ENCODE results near the gene ZNF469. TPM values are rescaled to one million over a fixed set of nuclear protein-coding genes. Genes with fewer than 3 reads are reported as not detected.

Gene ZNF469
- total RNA-seq, 2 experiments from 2014 or later = 0.24 to 0.31 TPM

DNA sequence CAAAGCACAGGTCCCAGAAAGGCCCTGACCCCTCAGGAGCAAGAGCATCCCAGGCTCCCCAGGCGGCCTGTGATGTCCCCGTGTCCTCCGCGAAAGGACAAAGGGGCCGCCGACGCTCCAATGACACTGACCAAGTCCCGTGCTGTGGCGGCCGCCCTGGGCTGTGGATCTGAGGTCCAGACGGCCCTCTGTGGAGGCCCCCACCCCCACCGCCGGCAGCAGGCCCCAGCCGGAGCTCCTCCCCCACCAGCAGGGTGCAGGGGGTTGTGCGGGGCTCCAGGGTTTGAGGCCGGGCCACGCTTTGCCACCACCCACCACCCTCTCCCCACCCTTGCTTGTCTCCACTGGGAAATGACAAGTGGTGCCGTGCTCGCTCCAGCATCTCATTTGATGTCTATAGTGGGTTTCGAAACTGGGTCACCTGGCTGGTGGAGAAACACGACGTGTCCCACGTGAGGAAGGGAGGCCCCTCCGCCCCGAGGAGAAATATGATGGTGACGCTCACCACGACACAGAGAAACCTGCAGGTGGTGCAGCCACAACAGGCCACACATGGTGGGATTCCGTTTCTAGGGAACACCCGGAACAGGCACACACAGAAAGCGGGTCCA is 31.2 kb upstream of the ZNF469 start:
- no peak overlapping the region for H3K27ac Mint-ChIP-seq
- DNase-seq = no peak
- H3K36me3 Mint-ChIP-seq = no peaks in the 10 kb centered on the region
- intact Hi-C loops (cut with micrococcal nuclease) = no loop called here
- H3K4me1 Mint-ChIP-seq (ENCODE audit: low read depth) = peaks cover 4% of the 10 kb centered on the region
- H3K4me3 Mint-ChIP-seq = no peak overlapping the region
- ChIA-PET POLR2A (no interaction called here), CTCF (no interaction called here)
- H3K9me3 Mint-ChIP-seq = no peaks in the 10 kb centered on the region
- H3K27me3 Mint-ChIP-seq = peaks cover 2% of the 10 kb centered on the region

DNA sequence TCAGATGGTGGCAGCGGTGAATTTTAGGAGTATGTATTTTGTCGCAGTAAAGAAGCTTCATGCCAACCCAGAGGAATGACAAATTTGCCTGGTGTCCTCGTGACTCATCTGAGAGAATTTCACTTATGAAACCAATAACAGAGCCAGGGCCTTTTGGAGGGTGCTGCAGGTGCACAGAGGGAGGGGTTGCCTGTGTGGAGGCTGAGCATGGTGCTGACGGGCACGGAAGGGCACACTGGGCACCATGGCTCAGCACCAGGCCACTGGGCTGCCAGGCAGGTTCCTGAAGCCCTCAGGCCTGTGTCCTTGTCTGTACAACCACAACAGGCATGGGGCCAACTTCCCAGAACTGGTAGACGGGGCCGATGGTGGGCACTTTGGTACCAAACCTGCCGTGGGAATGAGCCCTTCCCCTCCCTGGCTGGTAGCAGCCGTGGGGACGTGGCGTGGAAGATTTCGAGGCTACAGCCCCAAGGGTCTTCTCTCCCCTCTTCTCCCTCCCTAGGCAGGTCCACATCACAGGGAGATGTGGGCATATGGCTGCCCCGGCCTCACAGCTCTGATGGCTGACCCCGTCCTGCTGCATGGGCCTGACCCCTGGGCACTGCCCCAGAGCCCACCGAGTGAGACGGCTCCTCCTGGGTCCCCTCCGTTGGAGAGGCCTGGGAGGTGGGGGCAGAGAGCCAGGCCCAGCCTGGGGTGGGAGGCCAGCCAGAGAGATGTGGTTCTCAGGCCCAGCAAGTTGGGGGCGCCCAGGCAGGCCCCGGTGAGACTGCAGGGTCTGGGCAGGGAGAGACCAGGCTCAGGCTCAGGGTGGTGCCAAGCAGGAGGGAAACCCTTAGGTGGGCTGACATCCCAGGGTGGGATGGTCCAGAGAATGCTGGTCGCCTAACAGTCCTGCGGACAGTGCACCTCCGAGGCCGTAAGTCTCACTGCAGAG is 30.2 kb upstream of the ZNF469 start:
- ChIA-PET POLR2A (no interaction called here), CTCF (no interaction called here)
- Mint-ChIP-seq H3K27ac (no peak overlapping the region), H3K4me3 (no peak overlapping the region), H3K36me3 (no peaks in the 10 kb centered on the region), H3K4me1 (ENCODE audit: low read depth) (peaks cover 4% of the 10 kb centered on the region), H3K9me3 (no peaks in the 10 kb centered on the region), H3K27me3 (peaks cover 2% of the 10 kb centered on the region)
- no peak for DNase-seq
- intact Hi-C loops (cut with micrococcal nuclease) = no loop called here

DNA sequence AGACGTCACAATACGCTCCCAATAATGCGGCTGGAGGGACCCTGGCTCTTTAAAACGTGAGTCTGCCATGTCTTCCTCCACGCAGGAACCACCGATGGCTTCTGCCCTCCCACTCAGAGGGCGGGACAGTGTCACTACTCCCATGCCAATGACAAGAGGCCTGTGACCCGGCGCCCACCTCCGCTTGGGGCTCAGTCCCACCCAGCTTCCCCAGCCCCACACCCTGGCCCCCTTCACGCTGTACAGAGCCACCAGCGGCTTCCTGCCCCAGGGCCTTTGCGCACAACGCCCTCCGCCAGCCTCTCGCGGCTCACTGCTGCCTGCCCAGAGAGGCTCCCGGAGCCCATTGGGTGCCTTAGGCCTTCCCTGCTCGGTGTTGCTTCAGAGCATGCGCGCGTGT is 29.5 kb upstream of the ZNF469 start:
- DNase-seq = no peak
- H3K4me1 Mint-ChIP-seq (ENCODE audit: low read depth) = peaks cover under 1% of the 10 kb centered on the region
- no peaks in the 10 kb centered on the region for H3K36me3 Mint-ChIP-seq
- H3K9me3 Mint-ChIP-seq = no peaks in the 10 kb centered on the region
- intact Hi-C loops (cut with micrococcal nuclease) = no loop called here
- H3K27me3 Mint-ChIP-seq = peaks cover 2% of the 10 kb centered on the region
- no peak overlapping the region for H3K4me3 Mint-ChIP-seq
- POLR2A ChIA-PET = no interaction called here
- CTCF ChIA-PET = no interaction called here
- no peak overlapping the region for H3K27ac Mint-ChIP-seq

DNA sequence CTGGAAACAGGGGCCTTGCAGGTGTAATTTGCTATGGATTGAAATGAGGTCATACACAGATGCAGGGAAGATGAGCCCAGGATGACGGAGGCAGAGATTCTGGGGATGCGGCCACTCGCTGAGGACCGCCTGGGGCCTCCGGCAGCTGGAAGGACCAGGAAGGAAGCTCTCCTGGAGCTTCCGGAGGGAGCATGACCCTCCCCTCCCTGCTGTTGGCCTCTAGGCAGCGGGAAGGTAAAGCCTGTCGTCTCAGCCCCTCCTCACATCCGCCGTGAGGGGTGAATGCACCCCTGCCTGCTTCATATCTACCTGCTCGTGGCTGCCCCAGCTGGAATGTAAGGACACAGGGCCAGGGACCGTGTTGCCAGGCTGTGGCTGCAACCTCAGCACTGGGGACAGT is 29.1 kb upstream of the ZNF469 start:
- Mint-ChIP-seq H3K27me3 (peaks cover 2% of the 10 kb centered on the region), H3K9me3 (no peaks in the 10 kb centered on the region), H3K4me3 (no peak overlapping the region), H3K36me3 (no peaks in the 10 kb centered on the region), H3K4me1 (ENCODE audit: low read depth) (no peaks in the 10 kb centered on the region), H3K27ac (no peak overlapping the region)
- POLR2A ChIA-PET = no interaction called here
- CTCF ChIA-PET = no interaction called here
- DNase-seq = no peak
- intact Hi-C loops (cut with micrococcal nuclease) = no loop called here

DNA sequence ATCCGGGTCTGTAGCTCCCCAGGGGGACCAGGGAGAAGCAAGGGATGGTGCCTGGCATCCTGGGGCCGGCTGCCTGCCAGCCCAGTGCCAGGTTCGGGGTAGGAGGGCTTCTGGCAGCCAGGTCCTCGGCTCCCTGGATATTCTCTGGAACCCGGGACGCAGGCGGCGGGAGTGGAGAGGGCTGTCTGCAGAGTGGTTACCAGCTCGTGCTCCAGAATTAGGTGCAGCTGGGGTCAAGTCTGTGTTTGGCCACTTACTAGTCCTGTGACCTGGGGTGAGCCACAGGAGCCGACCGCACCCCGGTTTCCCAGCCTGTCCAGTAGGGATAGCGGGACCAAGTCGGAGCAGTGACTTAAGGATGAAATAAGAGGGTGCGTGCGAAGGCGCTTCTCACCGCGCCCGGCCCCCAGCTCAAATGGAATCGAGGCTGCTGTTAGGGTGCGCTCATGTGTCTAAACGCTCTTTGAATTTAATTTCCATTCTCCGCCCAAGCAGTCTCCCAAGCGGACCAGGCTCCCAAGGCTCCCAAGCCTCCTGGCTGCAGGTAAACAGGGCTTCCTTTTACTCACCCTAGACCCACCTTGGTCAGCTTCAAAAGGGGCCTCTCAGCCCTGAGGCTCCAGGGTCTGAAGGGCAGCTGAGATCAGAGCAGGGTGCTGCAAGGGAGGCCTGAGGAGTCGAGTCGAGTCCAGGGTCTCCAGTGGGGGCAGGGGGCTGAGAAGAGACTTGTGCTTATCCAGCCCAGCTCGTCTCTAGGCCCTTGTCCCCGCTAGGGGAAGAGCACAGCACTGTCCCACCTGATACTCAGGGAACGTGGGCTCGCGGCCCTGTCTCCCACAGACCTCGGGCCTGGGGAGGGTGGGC is 28.3 kb upstream of the ZNF469 start:
- peaks cover 2% of the 10 kb centered on the region for H3K27me3 Mint-ChIP-seq
- no peaks in the 10 kb centered on the region for H3K36me3 Mint-ChIP-seq
- DNase-seq = no peak

DNA sequence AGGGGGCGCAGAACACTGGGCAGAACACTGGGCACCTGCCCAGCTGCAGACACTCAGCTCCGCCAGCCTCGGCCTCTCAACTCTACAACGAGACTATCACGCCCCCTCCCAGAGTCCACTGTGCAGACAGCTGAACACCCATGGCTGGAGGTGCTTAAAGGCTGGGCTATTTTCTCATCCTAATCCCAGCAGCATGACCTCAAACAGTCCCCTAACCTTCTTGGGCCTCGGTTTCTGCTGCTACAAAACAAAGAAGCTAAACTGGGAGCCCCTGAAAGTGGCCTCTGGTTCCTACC is 27.7 kb upstream of the ZNF469 start:
- POLR2A ChIA-PET = no interaction called here
- no peaks in the 10 kb centered on the region for H3K9me3 Mint-ChIP-seq
- no peaks in the 10 kb centered on the region for H3K4me1 Mint-ChIP-seq (ENCODE audit: low read depth)
- no peak for DNase-seq
- H3K27me3 Mint-ChIP-seq = peaks cover 2% of the 10 kb centered on the region
- no peaks in the 10 kb centered on the region for H3K36me3 Mint-ChIP-seq
- intact Hi-C loops (cut with micrococcal nuclease) = no loop called here
- CTCF ChIA-PET = no interaction called here
- no peak overlapping the region for H3K4me3 Mint-ChIP-seq
- no peak overlapping the region for H3K27ac Mint-ChIP-seq

More for the DNA sequence above, 28.3 kb upstream of the ZNF469 start:
- Mint-ChIP-seq H3K4me3 (no peak overlapping the region), H3K27ac (no peak overlapping the region), H3K4me1 (ENCODE audit: low read depth) (no peaks in the 10 kb centered on the region), H3K9me3 (no peaks in the 10 kb centered on the region)
- ChIA-PET CTCF (no interaction called here), POLR2A (no interaction called here)
- intact Hi-C loops (cut with micrococcal nuclease) = no loop called here

DNA sequence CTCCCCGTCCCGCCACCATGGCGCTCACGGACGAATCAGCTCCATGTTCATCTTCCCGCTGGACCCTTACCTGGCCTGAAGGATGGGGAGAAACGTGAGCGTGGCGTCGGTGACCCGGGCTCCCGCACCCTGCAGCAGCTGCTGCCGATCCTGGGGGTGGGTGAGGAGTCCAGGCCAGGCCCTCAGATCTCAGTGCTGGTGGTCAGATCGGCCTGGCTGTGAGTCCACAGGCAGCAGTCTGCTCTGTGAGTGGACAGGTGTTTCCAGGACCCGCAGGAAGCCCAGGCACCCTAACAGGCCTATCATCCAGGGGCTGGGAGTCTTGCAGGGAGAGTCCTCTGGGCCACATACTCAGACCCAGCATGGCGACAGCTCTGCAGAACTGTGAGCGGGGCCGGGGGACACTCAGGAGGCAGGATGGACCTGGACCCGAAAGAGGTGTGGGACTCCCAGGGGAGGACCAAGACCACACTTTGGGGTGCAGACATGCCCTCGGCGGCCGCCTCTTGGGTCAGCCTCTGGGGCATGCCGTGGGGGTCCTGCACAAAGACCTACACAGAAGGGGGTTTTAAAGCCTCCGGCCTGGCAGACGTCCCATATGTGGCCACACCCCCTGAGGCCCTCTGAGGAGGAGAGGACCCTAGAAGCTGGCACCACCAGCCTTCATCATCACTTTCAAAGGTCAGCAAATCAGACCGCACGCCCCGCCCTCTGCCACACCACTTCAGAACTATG is 27.2 kb upstream of the ZNF469 start:
- no peaks in the 10 kb centered on the region for H3K4me1 Mint-ChIP-seq (ENCODE audit: low read depth)
- no peak overlapping the region for H3K4me3 Mint-ChIP-seq
- CTCF ChIA-PET = no interaction called here
- no peaks in the 10 kb centered on the region for H3K36me3 Mint-ChIP-seq
- H3K27ac Mint-ChIP-seq = no peak overlapping the region
- POLR2A ChIA-PET = no interaction called here
- H3K9me3 Mint-ChIP-seq = no peaks in the 10 kb centered on the region
- H3K27me3 Mint-ChIP-seq = peaks cover 2% of the 10 kb centered on the region
- intact Hi-C loops (cut with micrococcal nuclease) = no loop called here
- no peak for DNase-seq

DNA sequence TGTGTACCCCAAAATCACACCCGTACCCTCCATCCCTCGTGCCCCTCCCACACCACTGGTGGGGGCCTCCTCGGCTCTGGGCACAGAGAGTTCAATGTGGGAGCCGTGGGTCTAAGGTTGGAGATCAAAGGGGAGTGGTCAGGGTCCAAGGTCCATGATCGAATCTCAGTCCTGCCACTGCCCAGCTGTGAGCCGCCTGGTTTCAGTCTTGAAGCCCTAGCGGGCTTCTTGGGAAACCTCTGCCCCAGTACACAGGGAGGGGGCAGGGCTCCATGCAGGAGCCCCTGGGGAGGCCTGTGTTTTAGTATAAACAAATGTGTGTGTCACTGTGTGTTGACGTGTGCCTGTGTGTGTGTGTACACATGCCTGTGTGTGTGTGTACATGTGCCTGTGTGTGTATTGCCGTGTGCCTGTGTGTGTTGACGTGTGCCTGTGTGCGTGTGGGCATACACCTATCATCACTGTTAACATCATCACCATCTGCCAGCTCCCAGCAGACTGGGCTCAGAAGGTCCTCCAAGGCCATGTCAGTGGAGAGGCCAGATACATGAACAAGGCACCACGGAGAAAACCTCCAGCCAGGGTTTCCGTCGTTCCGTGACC is 26.5 kb upstream of the ZNF469 start:
- CTCF ChIA-PET = no interaction called here
- no peaks in the 10 kb centered on the region for H3K4me1 Mint-ChIP-seq (ENCODE audit: low read depth)
- intact Hi-C loops (cut with micrococcal nuclease) = no loop called here

DNA sequence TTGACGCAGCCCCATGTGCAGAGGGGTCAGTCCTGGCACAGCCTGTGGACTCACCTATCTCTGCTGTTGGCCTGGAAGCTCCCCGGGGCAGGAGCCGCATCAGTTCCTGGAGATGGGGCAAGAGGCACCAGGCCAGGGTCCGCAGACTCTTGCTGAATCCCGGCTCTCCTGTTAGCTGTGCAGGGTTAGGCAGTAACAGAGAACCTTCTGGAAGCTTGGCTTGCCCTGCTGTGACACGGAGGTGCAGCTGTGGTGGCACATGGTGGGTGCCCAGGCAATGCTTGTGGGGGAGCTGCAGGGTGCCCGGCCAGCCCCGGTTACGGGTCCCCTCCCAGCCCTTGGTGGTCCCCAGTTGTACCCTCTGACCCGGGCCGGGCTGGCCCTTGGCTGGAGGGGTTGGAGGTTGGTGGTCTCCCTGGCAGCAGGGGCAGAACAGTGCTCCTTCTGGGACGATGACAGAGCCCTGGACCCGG is 26.0 kb upstream of the ZNF469 start:
- Mint-ChIP-seq H3K27me3 (peaks cover 5% of the 10 kb centered on the region), H3K36me3 (no peaks in the 10 kb centered on the region), H3K9me3 (peaks cover 1% of the 10 kb centered on the region), H3K27ac (no peak overlapping the region), H3K4me3 (no peak overlapping the region), H3K4me1 (ENCODE audit: low read depth) (no peaks in the 10 kb centered on the region)
- POLR2A ChIA-PET = no interaction called here
- CTCF ChIA-PET = no interaction called here
- intact Hi-C loops (cut with micrococcal nuclease) = no loop called here
- DNase-seq = no peak

More for the DNA sequence above, 26.5 kb upstream of the ZNF469 start:
- Mint-ChIP-seq H3K27me3 (peaks cover 2% of the 10 kb centered on the region), H3K4me3 (no peak overlapping the region), H3K27ac (no peak overlapping the region), H3K36me3 (no peaks in the 10 kb centered on the region), H3K9me3 (no peaks in the 10 kb centered on the region)
- POLR2A ChIA-PET = no interaction called here
- DNase-seq = no peak

DNA sequence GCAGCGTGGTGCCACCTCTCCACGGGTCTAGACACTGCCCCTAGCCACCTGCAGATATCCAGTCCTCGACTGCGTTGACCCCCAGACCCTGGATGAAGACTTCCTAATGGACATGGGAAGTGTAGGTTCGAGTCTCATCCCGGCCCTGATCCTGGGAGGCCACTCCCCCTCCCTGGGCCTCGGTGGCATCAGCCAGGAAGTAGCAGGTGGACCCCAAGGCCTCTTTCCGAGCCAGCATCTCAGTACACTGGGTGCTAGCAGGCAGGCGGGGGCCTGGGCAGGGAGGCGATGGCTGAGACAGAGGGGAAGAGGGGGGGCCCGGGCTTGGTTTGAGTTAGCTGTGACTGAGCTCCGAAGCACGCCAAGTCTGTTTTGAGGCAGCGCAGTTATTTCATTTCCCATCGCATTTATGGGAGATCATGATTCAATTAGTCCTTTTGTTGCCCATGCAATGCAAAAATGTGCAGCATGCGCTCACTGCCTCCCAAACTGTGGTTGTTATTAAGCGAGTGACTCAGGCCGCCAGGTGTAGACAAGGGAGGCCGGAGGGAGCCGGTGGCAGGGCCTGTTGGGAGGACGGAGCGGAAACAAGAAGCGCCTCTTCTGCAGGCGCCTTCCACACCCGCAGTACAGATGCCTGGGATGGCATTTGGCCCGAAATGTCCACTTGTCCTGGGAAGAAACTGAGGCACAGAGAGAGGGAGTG is 25.3 kb upstream of the ZNF469 start:
- Mint-ChIP-seq H3K9me3 (peaks cover 8% of the 10 kb centered on the region), H3K27me3 (peaks cover 10% of the 10 kb centered on the region)
- POLR2A ChIA-PET = no interaction called here

DNA sequence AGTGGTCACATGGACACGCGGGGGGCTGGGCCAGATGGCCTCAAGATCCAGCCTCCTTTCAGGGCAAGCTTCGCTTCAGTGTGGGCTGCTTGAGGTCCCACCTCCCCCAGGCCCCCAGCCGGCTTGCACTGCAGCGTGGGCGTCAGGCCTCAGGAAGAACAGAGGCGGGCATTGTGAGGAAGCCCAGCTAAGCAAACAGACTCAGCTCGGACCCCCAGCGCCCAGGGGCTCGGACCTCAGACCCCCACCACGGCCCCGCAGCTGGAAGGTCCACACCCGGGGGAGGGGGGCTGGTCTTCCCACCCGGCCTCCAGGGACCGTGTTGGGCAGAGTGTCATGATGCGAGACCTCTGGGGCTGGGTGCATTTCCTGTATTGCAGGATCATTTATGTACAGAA is 24.7 kb upstream of the ZNF469 start:
- Mint-ChIP-seq H3K27me3 (peaks cover 13% of the 10 kb centered on the region), H3K4me1 (ENCODE audit: low read depth) (no peaks in the 10 kb centered on the region), H3K9me3 (peaks cover 14% of the 10 kb centered on the region), H3K36me3 (no peaks in the 10 kb centered on the region), H3K27ac (no peak overlapping the region), H3K4me3 (no peak overlapping the region)
- DNase-seq = no peak
- intact Hi-C loops (cut with micrococcal nuclease) = no loop called here
- ChIA-PET CTCF (interaction anchor here (1.1 kb wide), 1 partner anchor 9 kb away, joined by 3 read pairs; no protein-coding TSS in a partner anchor), POLR2A (no interaction called here)

More for the DNA sequence above, 25.3 kb upstream of the ZNF469 start:
- Mint-ChIP-seq H3K4me1 (ENCODE audit: low read depth) (no peaks in the 10 kb centered on the region), H3K36me3 (no peaks in the 10 kb centered on the region), H3K4me3 (no peak overlapping the region), H3K27ac (no peak overlapping the region)
- no peak for DNase-seq
- CTCF ChIA-PET = interaction anchor here (1.1 kb wide), 1 partner anchor 10 kb away, joined by 3 read pairs; no protein-coding TSS in a partner anchor
- intact Hi-C loops (cut with micrococcal nuclease) = no loop called here

All from activated CD4-positive, alpha-beta memory T cell treated with anti-CD3 and anti-CD28 coated beads for 36 hours (primary cell).